NCI-H146 (cell line): ENCODE data around the gene RPTOR.
A peak's percentile ranks its signal among the peaks of the same experiment; 100 is the strongest.

ENCODE experiments used
- DNase-seq: peaks from one replicate; lab custom pipeline; 2025; lab: John Stamatoyannopoulos, UW

Gene RPTOR

DNA sequence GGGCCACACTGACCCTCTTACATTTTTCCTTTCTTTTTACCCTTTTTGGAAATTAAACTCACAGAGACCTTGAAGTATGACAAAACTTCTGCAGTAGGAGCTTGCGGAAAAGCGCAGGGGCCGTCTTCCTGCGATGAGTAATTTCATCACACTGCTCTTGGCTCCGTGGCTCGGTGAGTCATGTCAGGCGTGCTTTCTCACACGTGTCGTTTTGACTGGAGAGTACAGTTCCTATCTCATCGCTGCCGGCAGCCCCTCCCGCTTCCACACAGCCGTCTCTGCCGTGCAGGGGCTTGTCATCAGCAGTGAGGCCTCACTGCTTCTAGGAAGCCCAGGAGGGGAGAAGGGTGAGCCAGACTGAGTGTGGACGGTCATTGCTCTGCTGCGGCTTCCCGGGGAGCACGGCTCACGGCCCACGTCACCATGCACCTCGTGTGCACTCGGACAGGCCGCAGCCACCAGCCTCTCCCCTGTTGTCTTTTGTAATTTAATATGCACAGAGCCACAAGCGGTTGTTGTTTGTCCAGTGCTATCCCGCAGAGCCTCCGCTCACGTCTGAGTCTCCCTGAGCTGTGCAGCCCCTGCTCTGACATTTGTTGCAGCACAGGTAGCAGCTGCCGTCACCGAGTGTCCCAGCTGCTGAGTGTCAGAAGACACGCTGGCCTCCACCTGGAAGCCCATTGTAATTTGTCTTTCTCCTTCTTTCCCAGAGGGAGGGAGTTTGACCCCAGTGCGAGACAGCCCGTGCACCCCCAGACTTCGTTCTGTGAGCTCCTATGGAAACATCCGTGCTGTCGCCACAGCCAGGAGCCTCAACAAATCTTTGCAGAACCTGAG, 347.6 kb downstream of the RPTOR start:
- DNase-seq: peak; percentile 96

DNA sequence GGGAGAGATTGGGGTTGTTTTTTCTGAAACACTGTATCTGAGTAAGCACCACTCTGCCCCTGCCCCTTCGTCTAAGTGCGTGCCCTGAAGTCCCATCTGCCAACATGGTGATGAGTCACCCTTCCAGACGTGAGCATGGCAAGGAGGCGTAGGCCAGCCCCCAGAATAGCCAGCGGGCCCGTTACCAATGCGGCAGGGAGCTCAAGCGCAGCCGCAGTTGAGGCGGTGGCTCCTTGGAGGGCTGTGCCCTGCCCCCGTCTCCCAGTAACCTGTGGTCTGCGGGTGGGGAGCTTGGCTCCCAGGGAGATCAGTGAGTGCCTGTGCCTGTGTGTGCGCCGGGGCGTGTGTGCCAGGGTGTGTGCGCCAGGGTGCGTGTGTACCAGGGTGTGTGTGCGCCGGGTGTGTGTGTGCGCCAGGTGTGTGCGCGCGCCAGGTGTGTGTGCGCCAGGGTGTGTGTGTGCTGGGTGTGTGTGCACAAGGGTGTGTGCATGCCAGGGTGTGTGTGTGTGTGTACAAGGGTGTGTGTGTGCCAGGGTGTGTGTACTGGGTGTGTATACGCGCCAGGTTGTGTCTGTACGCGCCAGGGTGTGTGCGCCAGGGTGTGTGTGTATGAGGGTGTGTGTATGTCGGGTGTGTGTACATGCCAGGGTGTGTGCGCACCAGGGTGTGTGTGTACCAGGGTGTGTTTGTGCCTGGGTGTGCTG, 348.4 kb downstream of the RPTOR start:
- peak; percentile 60 for DNase-seq

- DNase-seq: no peak
Observed at GRCh38 chr17:80893604-80894438, 349.2 kb downstream of the RPTOR start.

DNA sequence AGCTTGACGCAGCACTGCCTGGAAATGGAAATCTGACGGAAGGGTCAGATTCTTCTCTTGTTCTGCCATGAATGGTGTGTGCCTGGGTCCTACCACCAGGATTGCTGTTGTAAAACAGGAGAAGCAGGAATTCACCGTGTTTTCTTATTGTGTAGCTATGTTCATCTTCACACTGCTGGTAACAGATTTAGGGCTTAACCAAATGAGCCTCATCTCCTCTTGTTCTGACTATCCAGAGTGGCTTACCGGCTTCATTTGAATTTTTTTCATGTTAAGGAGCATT, 349.7 kb downstream of the RPTOR start:
- DNase-seq: no peak

DNA sequence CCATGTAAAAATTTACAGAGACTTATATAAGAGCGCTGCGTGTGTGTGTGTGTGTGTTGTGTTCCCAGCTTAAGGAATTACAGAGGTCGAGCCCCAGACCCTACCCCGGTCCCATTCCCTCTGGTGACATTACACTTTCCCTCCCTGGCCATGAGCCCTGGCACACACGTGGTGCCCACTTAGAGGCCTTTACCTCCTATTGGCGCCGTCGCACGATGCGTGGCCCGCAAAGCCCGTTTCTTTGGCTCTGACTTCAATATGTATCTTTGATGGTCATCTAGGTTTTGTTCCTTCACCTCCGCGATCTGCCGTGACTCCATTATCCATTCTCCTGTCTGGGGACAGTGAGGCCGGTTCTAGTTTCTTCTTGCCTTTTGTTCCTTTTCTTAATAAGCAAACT, 350.1 kb downstream of the RPTOR start:
- no peak for DNase-seq

- no peak for DNase-seq
Observed at GRCh38 chr17:80895366-80895765, 350.7 kb downstream of the RPTOR start.

- no peak for DNase-seq
Observed at GRCh38 chr17:80898716-80899115, 354.1 kb downstream of the RPTOR start.

GRCh38 chr17:80899402-80900268, 355.0 kb downstream of the RPTOR start:
- DNase-seq: peak; percentile 24

GRCh38 chr17:80901319-80901718, 356.7 kb downstream of the RPTOR start:
- no peak for DNase-seq

DNA sequence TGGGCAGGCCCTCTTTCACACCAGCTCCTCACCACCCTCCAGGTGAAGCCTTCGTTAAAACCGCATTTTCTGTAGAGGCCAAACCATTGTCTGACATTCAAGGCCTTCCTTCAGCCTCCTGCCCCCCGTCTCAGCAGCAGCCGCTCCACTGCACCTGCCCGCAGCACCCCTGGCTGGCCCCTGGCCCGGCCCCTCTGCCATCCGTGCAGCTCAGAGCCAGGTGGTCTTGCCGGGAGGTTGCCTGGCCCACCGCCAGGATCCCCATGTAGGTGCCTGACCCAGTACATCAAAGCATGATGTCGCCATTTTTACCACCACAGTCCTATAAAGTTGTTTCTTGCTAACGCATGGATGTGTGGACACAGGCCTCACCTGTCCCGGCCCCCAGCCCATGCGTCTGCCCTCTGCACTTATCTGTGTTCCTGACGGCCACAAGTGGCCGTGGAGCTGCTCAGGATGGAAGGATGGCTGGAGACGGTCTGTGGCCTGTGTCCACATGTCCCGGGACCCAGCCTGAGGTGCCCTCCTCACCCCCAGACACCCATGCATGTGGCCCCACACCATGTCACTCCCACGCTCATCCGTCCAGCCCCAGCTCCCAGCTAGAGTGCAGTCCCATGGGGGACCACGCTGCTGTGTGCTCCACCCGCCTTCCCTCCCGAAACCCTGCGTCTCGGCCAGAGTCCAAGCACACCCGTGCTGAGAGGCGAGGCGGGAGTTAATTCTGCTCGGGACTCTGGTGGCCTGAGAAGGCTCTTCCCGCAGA, 357.7 kb downstream of the RPTOR start:
- DNase-seq: no peak

- no peak for DNase-seq
Observed at GRCh38 chr17:80902963-80903611, 358.4 kb downstream of the RPTOR start.

DNA sequence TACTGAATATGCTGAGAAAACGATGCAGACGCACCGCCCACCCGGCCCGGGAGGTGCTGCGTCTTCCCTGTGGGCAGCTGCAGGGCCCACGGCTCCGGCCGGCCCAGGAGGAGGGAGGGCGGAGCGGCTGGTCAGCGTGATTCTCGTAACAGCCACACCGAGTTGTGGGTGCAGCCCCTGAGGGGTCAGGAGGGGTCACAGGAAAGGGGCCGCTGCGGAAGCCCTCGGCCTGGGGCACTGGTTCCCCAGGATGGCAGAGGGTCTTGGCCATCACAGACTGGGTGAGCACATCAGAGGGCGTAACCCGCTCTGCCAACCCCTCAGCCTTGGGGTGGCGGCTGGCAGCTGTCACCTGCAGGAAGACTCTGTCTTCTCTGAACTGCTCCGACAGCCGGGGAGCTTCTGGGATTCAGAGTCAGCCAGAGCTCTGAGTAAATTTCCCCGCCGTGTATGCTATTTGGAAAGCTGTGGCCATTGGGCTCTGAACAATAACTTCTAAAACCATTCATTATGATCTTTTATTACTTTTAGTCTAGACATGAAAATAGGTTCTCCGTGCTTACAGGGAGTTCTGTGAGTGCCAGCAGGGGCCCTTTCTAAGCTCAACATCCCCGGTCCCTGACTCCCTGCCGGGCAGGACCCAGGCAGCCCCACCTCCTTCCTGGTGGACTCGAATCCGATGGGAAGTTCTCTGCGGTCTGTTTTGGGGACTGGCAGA, 359.6 kb downstream of the RPTOR start:
- DNase-seq: no peak

DNA sequence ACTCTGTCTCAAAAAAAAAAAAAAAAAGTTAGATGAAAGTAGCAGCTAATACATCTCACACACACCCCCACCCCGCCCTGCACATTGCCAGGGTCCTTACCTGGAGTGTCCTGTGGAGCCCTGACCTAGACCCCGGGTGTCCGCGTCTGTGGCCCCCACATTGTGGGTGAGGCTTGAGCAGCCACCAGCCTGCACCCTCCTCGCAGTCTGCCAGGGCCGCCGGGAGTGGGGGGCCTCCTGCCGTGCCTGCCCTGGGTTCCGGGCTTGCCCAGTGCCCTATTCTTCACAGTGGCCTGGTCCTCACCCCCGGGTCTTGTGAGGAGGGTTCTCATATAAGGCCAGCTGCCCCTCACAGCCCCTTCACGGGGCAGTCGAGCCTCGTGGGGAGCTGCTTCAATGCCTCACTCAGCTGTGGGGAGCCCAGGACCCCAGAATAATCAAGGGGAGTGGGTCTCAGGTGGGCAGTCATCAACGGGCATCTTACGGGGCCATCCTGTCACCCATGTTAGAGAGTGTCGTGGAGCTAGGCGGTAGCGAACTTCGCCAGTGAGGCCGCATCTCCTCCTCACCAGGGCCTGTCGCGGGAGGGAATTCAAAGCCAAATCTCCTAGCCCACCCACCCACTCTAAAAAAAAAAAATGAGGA, 361.1 kb downstream of the RPTOR start:
- no peak for DNase-seq

GRCh38 chr17:80906364-80907259, 362.0 kb downstream of the RPTOR start:
- no peak for DNase-seq

DNA sequence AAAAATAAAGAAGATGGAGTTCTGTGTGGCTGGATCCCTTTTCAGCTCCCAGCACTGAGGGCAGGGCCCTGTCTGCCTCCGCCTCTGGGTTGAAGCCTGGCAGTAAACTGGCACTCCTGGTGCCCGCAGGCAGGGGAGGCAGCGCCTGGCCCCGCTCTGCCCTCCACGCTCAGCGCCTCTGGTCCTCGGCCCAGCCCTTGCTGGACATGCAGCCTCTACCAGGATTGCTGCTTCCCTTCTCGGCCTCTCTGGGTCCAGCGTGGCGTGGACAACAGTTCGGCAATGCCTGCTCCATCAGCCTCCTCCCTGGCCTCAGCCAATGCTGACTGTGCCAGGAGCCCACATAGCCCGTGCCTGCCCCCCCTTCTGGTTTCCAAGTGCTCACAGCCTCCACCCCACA, 362.6 kb downstream of the RPTOR start:
- no peak for DNase-seq

DNA sequence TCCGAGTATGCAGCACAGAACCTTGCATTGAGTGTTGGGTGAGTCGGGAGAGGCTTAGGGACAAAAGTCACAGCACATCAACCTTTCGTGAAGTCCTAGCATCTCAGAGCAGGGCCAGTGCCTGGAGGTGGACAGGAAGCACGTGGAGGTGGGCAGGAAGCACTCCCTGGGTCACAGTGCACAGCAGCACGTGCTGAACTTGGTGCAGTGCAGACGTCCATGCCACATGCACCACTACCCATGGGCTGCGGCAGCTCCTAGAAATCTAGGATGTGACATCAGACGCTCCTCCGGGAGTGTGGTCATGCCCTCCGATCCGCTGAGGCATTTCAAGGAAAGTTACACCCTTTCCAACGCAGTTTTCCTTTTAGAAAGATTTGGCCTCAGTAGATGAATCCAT, 363.6 kb downstream of the RPTOR start:
- DNase-seq: no peak

DNA sequence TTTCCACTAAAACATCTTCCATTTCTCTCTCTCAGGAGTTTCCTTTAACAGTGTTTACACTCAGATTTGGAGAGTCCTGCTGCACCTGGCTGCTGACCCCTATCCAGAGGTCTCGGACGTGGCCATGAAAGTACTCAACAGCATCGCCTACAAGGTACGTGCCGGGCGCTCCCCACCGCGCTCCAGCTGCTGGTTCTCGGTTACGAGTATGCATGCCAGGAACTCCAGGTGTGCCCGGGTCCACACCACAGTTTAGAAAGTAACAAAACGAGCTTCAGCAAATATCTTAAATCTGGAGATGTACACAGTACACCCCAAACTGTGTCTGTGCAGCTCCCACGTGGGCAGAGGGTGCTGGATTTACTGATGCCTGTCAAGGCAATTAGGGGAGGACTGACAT, 364.1 kb downstream of the RPTOR start:
- DNase-seq: no peak

DNA sequence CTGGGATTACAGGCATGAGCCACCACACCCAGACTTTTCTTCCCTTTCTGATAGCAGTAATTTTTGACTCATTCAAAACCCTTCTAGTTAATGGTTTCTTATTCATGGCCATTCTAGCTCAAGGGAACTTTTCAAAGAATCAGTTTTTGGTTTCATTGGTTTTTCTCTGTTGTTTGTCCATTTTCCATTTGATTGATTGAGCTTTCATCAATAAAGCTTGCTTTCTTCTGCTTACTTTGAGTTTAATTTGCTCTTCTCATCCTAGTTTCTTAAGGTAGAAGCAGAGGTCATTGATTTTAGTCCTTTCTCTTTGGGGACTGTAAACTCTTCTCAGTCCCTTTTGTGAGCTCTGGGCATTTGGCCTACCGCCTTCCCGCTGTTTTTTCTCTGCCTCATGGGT, 365.0 kb downstream of the RPTOR start:
- DNase-seq: no peak
